ENCODE data around the gene ZNF678.

The ZNF678 gene

DNA sequence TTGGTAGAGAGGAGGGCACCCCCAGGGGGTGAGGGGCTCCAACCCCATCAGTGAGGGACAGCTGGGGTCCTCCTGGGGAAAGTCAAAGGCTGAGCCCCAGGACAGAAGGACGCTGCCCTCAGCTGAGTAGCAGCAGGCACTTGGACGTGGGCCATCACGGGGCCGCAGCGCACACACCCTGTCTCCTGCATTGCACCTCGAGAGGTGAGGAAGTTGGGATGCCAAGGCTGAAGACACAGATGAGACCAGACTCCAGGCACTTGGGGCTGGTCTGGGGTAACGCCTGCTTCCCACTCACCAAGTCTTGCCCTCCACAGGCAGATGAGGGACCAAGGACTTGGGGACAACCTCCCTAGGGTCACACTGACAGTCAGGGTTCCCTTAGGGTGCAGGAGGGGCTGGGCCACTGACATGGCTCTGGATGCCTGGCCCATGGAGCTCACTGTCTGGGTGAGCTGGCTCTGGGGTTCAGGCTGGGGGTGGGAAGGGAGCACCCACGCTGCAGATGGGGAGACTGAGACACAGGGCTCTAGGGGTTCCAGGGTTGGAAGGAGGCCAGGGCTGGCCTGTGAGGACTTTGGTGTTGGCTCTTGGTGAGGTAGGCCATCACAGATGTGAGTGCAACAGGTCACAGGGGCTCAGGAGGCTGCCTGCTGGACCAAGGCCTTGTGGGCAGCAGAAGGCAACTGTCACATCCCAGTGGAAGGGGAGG is 16.6 kb upstream of the ZNF678 start:
- H3K27me3 ChIP-seq (ENCODE audit: insufficient read depth, low read length, poor library complexity) = no peaks in the 10 kb centered on the region
- H2AFZ ChIP-seq (ENCODE audit: low read depth, low read length) = no peak overlapping the region
- H3K36me3 ChIP-seq (ENCODE audit: insufficient read depth, low read length) = no peaks in the 10 kb centered on the region
- DNase-seq = no peak
- ATAC-seq (ENCODE audit: insufficient read depth, low read depth) = no peak
- no peak overlapping the region for H3K9ac ChIP-seq (ENCODE audit: low read depth, low read length)
- no peak overlapping the region for H3K4me3 ChIP-seq (ENCODE audit: low read depth in 1 of 2, low read length in 2 of 2)
- H3K27ac ChIP-seq (ENCODE audit: low read length) = no peak overlapping the region
- H3K9me3 ChIP-seq (ENCODE audit: insufficient read depth, low read length, severe bottlenecking) = no peaks in the 10 kb centered on the region
- H3K79me2 ChIP-seq (ENCODE audit: insufficient read depth, low read length) = no peaks in the 10 kb centered on the region
- no peaks in the 10 kb centered on the region for H4K20me1 ChIP-seq (ENCODE audit: insufficient read depth, low read length)
- H3K4me1 ChIP-seq (ENCODE audit: insufficient read depth, low read length) = no peaks in the 10 kb centered on the region
- TF ChIP-seq, protein P1, sequence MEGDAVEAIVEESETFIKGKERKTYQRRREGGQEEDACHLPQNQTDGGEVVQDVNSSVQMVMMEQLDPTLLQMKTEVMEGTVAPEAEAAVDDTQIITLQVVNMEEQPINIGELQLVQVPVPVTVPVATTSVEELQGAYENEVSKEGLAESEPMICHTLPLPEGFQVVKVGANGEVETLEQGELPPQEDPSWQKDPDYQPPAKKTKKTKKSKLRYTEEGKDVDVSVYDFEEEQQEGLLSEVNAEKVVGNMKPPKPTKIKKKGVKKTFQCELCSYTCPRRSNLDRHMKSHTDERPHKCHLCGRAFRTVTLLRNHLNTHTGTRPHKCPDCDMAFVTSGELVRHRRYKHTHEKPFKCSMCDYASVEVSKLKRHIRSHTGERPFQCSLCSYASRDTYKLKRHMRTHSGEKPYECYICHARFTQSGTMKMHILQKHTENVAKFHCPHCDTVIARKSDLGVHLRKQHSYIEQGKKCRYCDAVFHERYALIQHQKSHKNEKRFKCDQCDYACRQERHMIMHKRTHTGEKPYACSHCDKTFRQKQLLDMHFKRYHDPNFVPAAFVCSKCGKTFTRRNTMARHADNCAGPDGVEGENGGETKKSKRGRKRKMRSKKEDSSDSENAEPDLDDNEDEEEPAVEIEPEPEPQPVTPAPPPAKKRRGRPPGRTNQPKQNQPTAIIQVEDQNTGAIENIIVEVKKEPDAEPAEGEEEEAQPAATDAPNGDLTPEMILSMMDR (IDR thresholded peaks at IDR 0.05; ENCODE audit: borderline replicate concordance, extremely low read depth, low read length, poor library complexity, severe bottlenecking) = no peak
- TF ChIP-seq EZH2 (IDR thresholded peaks at IDR 0.05; ENCODE audit: borderline replicate concordance, low read depth, low read length, severe bottlenecking) = no peak
- no peak overlapping the region for H3K4me2 ChIP-seq (ENCODE audit: insufficient read depth, low read length)

DNA sequence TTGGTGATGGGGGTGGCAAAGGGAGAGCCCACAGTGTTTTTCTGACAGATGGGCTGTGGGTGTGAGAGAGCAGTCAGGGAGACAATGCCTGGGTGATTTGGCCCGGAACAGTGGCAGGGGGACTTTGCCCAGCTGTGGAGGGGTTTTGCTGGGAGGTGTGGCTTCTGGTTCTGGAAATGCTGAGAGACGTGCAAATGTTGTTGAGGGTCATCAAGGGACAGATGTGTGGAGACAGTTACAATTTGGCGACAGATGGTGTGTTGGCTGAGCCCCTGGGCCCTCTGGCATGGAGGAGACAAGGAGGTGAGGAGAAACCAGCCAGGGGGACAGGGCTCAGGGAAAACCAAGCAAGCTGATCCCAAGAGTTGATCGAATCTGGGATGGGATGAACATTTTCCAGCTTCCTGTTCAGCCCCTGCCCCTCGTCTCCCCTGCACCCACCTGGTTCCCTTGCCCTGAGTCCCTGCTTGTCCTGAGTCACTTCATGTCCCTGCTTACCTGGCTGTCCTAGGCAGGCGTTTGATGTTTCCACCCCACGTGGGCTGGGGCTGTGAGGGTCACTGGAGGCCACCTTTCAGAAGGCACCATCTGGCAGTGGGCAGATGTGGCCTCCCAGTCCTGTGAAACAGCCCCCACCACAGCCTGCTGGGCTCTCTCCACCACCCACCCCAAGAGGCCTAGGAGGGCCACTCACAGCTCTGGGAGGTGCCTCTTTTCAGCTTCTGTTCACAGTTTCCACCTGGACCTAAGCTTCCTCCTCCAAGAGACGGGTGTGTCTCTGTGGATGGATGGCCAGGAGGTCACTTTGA is 15.8 kb upstream of the ZNF678 start:
- TF ChIP-seq EZH2 (IDR thresholded peaks at IDR 0.05; ENCODE audit: borderline replicate concordance, low read depth, low read length, severe bottlenecking) = no peak
- TF ChIP-seq, protein P1 (IDR thresholded peaks at IDR 0.05; ENCODE audit: borderline replicate concordance, extremely low read depth, low read length, poor library complexity, severe bottlenecking) = no peak
- H3K4me2 ChIP-seq (ENCODE audit: insufficient read depth, low read length) = no peak overlapping the region
- H3K4me3 ChIP-seq (ENCODE audit: low read depth in 1 of 2, low read length in 2 of 2) = no peak overlapping the region

DNA sequence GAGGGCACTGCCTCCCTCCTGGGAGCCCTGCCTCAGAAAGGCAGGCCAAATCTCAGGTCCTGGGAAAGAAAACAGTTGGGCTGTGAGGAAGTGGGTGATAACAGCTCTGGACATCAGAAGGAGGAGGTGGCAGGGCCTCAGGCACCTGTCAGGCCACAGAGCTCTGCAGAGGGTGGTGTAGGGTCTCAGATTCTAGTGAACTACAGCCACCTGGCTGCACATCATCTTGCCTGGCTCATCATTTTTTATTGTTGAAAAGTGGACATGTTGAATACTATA is 15.3 kb upstream of the ZNF678 start:
- H3K27me3 ChIP-seq (ENCODE audit: insufficient read depth, low read length, poor library complexity) = no peaks in the 10 kb centered on the region
- H2AFZ ChIP-seq (ENCODE audit: low read depth, low read length) = no peak overlapping the region
- H3K4me3 ChIP-seq (ENCODE audit: low read depth in 1 of 2, low read length in 2 of 2) = no peak overlapping the region
- H4K20me1 ChIP-seq (ENCODE audit: insufficient read depth, low read length) = no peaks in the 10 kb centered on the region
- no peaks in the 10 kb centered on the region for H3K9me3 ChIP-seq (ENCODE audit: insufficient read depth, low read length, severe bottlenecking)
- H3K27ac ChIP-seq (ENCODE audit: low read length) = no peak overlapping the region
- ATAC-seq (ENCODE audit: insufficient read depth, low read depth) = no peak
- TF ChIP-seq EZH2 (IDR thresholded peaks at IDR 0.05; ENCODE audit: borderline replicate concordance, low read depth, low read length, severe bottlenecking) = no peak
- TF ChIP-seq, protein P1 (IDR thresholded peaks at IDR 0.05; ENCODE audit: borderline replicate concordance, extremely low read depth, low read length, poor library complexity, severe bottlenecking) = no peak
- no peak overlapping the region for H3K9ac ChIP-seq (ENCODE audit: low read depth, low read length)
- no peaks in the 10 kb centered on the region for H3K79me2 ChIP-seq (ENCODE audit: insufficient read depth, low read length)
- H3K36me3 ChIP-seq (ENCODE audit: insufficient read depth, low read length) = no peaks in the 10 kb centered on the region
- DNase-seq = no peak
- no peaks in the 10 kb centered on the region for H3K4me1 ChIP-seq (ENCODE audit: insufficient read depth, low read length)
- no peak overlapping the region for H3K4me2 ChIP-seq (ENCODE audit: insufficient read depth, low read length)

More for the DNA sequence above, 15.8 kb upstream of the ZNF678 start:
- no peaks in the 10 kb centered on the region for H3K4me1 ChIP-seq (ENCODE audit: insufficient read depth, low read length)
- H2AFZ ChIP-seq (ENCODE audit: low read depth, low read length) = no peak overlapping the region
- ATAC-seq (ENCODE audit: insufficient read depth, low read depth) (no peak), DNase-seq (no peak)
- no peaks in the 10 kb centered on the region for H4K20me1 ChIP-seq (ENCODE audit: insufficient read depth, low read length)
- H3K79me2 ChIP-seq (ENCODE audit: insufficient read depth, low read length) = no peaks in the 10 kb centered on the region
- H3K27ac ChIP-seq (ENCODE audit: low read length) = no peak overlapping the region
- no peaks in the 10 kb centered on the region for H3K9me3 ChIP-seq (ENCODE audit: insufficient read depth, low read length, severe bottlenecking)
- no peaks in the 10 kb centered on the region for H3K27me3 ChIP-seq (ENCODE audit: insufficient read depth, low read length, poor library complexity)
- H3K36me3 ChIP-seq (ENCODE audit: insufficient read depth, low read length) = no peaks in the 10 kb centered on the region
- H3K9ac ChIP-seq (ENCODE audit: low read depth, low read length) = no peak overlapping the region

Data from DND-41 (cell line).